K562 (cell line): ENCODE data around the gene CS. TPM values are rescaled to one million over a fixed set of nuclear protein-coding genes. Genes with fewer than 3 reads are reported as not detected.
A peak's percentile ranks its signal among the peaks of the same experiment; 100 is the strongest.

Source experiments
- GTF3C2 ChIP-seq: IDR thresholded peaks from 3 replicates; pipeline ENCODE4 v1.6.1; 2011; ENCODE audit warnings: borderline replicate concordance, mild to moderate bottlenecking, moderate library complexity; ENCODE audit not compliant: insufficient read length; ENCODE audit errors: extremely low read depth
- MCM7 ChIP-seq, 2 experiments: fragments of 450-650 bp; IDR thresholded peaks; 2 replicates each; pipeline ENCODE4 v1.6.1; 2016 to 2018
- MTF1 ChIP-seq: fragments of 250-450 bp; sonication (Bioruptor Pico); IDR thresholded peaks from 2 replicates; pipeline ENCODE4 v1.9.0; 2021; ENCODE audit warnings: moderate library complexity, mild to moderate bottlenecking, inconsistent platforms, borderline replicate concordance
- NCOA4 ChIP-seq: fragments of 450-650 bp; IDR thresholded peaks from 2 replicates; pipeline ENCODE4 v1.6.1; 2018; ENCODE audit warnings: mild to moderate bottlenecking; ENCODE audit not compliant: partially characterized antibody
- NR3C1 ChIP-seq: sonication (generic); formaldehyde crosslinking; IDR thresholded peaks from 2 replicates; pipeline ENCODE4 v1.8.1; 2022; ENCODE audit warnings: missing genetic modification reagents
- PHF8 ChIP-seq: fragments of 200-600 bp; sonication (generic); IDR thresholded peaks from 2 replicates; pipeline ENCODE4 v1.6.1; 2012; ENCODE audit warnings: mixed run types, mild to moderate bottlenecking, inconsistent platforms, low read length, moderate library complexity, borderline replicate concordance
- POLR2G ChIP-seq: fragments of 200-400 bp; formaldehyde crosslinking; IDR thresholded peaks from 2 replicates; pipeline ENCODE4 v1.6.1; 2017; ENCODE audit warnings: low read depth, mild to moderate bottlenecking, antibody characterized with exemption, low read length, moderate library complexity
- SFPQ ChIP-seq: fragments of 200-400 bp; formaldehyde crosslinking; IDR thresholded peaks from 2 replicates; pipeline ENCODE4 v1.6.1; 2017; ENCODE audit warnings: mild to moderate bottlenecking, low read depth, low read length, moderate library complexity
- U2AF1 ChIP-seq: fragments of 200-400 bp; formaldehyde crosslinking; optimal IDR thresholded peaks from 2 replicates; pipeline ENCODE3; 2017; ENCODE audit warnings: mild to moderate bottlenecking, low read depth, low read length, moderate library complexity
- ZNF121 ChIP-seq: sonication (generic); formaldehyde crosslinking; conservative IDR thresholded peaks from 2 replicates; pipeline ENCODE4 v1.8.0; 2022; ENCODE audit warnings: missing genetic modification reagents
- ZNF175 ChIP-seq: fragments of 200-800 bp; sonication (Bioruptor generic); IDR thresholded peaks from 2 replicates; pipeline ENCODE4 v1.6.1; 2016; ENCODE audit warnings: low read depth, mild to moderate bottlenecking, missing genetic modification characterization, missing compliant biosample characterization
- ZNF311 ChIP-seq: fragments of 250-450 bp; sonication (Bioruptor Pico); IDR thresholded peaks from 2 replicates; pipeline ENCODE4 v1.4.0; 2020; ENCODE audit warnings: mild to moderate bottlenecking, moderate library complexity
- ZNF318 ChIP-seq, 2 experiments: fragments of 450-650 bp; IDR thresholded peaks; 2 replicates each; pipeline ENCODE4 v1.6.1; 2016; ENCODE audit warnings: mild to moderate bottlenecking in 2 of 2, borderline replicate concordance in 1 of 2, low read depth in 1 of 2, moderate library complexity in 1 of 2
- polyA plus RNA-seq, 8 experiments: library from polyadenylated mRNA; depleted of rRNA in 4 of 8; stranded (reverse) in 5 of 8; unstranded in 3 of 8; fragments of >200 nt; fragmentation: Nextera tagmentation in 2 of 8; fragmentation: Illumina TruSeq in 1 of 8; extraction: Ambion mirVana in 2 of 8; extraction: Trizol in 1 of 8; gene quantifications; 2 replicates each; pipeline versions ENCODE4 v1.2.1 to v1.2.3, GENCODE V29; 2011 to 2014; ENCODE audit warnings: inconsistent platforms in 1 of 8, missing spikeins in 1 of 8
- total RNA-seq, 7 experiments: library from RNA; depleted of rRNA in 6 of 7; stranded (reverse); fragments of >200 nt in 6 of 7; fragmentation: Illumina TruSeq in 2 of 7; extraction: Trizol in 2 of 7; gene quantifications; 2 replicates each; pipeline versions ENCODE4 v1.2.1 to v1.2.3, GENCODE V29; 2011 to 2021; ENCODE audit warnings: low replicate concordance in 1 of 7

Gene CS
- total and polyA plus RNA-seq, 9 of the 15 experiments (the other 6 are each of a cell fraction or from before 2014, with no cell fraction given): 99.9 to 390 (median 149) TPM

- TF ChIP-seq SFPQ (no peak), ZNF318 (IDR thresholded peaks at IDR 0.05; ENCODE audit: borderline replicate concordance in 1 of 2, low read depth in 1 of 2) (no peak), ZNF311 (CRISPR knock-in tag) (no peak), GTF3C2 (no peak), ZNF175 (CRISPR knock-in tag) (peak; percentile 77), NCOA4 (no peak), ZNF121 (CRISPR knock-in tag) (no peak), PHF8 (0 out of 2 replicates have a peak, but pooled peaks have one; percentile 1), MTF1 (CRISPR knock-in tag) (no peak), POLR2G (0 out of 2 replicates have a peak, but pooled peaks have one; percentile 14), MCM7 (IDR thresholded peaks at IDR 0.05) (no peak), NR3C1 (CRISPR knock-in tag) (no peak), U2AF1 (no peak)
Measured at GRCh38 chr12:56300644-56301464, 724 bp upstream of the CS start (continued).
